Stimulated activated CD4-positive, alpha-beta T cell treated with anti-CD3 and anti-CD28 coated beads, TNF-alpha, amount 100 ng/mL, for 4 hours (primary cell): ENCODE measurements around the gene PLOD3.
A peak's percentile ranks its signal among the peaks of the same experiment; 100 is the strongest.
"Not testable (repeated sequence)": the region's sequence is repeated elsewhere in the genome, so short reads cannot be mapped to it uniquely, and the experiment has no call there.

Experiments
- DNase-seq, 3 experiments: peaks; one replicate each; pipeline ENCODE4 v3.0.0-alpha.2; 2020; ENCODE audit warnings: low read depth in 3 of 3

PLOD3 gene

GRCh38 chr7:101217388-101218235 lies at the start of gene PLOD3, which contains the start of gene ZNHIT1:
TSS of gene PLOD3 (minus strand) at chr7:101217581. CDS start at chr7:101217274, 307 bp downstream.
TSS of gene ZNHIT1 (plus strand) at chr7:101218165. CDS start at chr7:101218196, 31 bp downstream.
- DNase-seq, result peak; percentile 88 to 96 (median 89)

GRCh38 chr7:101265622-101266516 lies 48.5 kb upstream of the PLOD3 start:
- DNase-seq, result no peak

GRCh38 chr7:101264102-101264706 lies 46.8 kb upstream of the PLOD3 start:
- DNase-seq, result not testable (repeated sequence)

- DNase-seq, result no peak
Observed at GRCh38 chr7:101258243-101258731, 40.9 kb upstream of the PLOD3 start.

- DNase-seq, result no peak
Observed at GRCh38 chr7:101255796-101256195, 38.4 kb upstream of the PLOD3 start.

- DNase-seq, result not testable (repeated sequence)
Observed at GRCh38 chr7:101253199-101253598, 35.8 kb upstream of the PLOD3 start.

GRCh38 chr7:101251871-101252659 lies 34.7 kb upstream of the PLOD3 start:
- DNase-seq, result peak; percentile 97 to 99 (median 98)

GRCh38 chr7:101250324-101250723 lies 32.9 kb upstream of the PLOD3 start:
- DNase-seq, result no peak

GRCh38 chr7:101248276-101248675 lies 30.9 kb upstream of the PLOD3 start:
- no peak for DNase-seq

GRCh38 chr7:101245147-101245668 lies 27.8 kb upstream of the PLOD3 start:
- no peak for DNase-seq

GRCh38 chr7:101244375-101245146 lies 27.2 kb upstream of the PLOD3 start, which contains the start of gene FIS1:
TSS of gene FIS1 (minus strand) at chr7:101245081. CDS start at chr7:101245004, 77 bp downstream.
- peak; percentile 84 to 90 (median 86) for DNase-seq

- no peak for DNase-seq
Observed at GRCh38 chr7:101243646-101244374, 26.4 kb upstream of the PLOD3 start.

- no peak for DNase-seq
Observed at GRCh38 chr7:101241443-101242349, 24.3 kb upstream of the PLOD3 start.

GRCh38 chr7:101241015-101241363 lies 23.6 kb upstream of the PLOD3 start:
- DNase-seq, result no peak

GRCh38 chr7:101240226-101241014 lies 23.0 kb upstream of the PLOD3 start:
- DNase-seq, result no peak

- no peak for DNase-seq
Observed at GRCh38 chr7:101239951-101240220, 22.5 kb upstream of the PLOD3 start.

GRCh38 chr7:101239191-101239950 lies 22.0 kb upstream of the PLOD3 start:
- no peak for DNase-seq
